Panc1 (cell line): ENCODE results near the gene CEMIP.

Experiments
- CTCF ChIP-seq: fragments of 450-650 bp; IDR thresholded peaks from 2 replicates; pipeline ENCODE4 v1.5.1; 2017; ENCODE audit warnings: mild to moderate bottlenecking
- POLR2AphosphoS5 ChIP-seq: IDR thresholded peaks from 2 replicates; pipeline ENCODE4 v1.6.1; 2012; ENCODE audit warnings: mild to moderate bottlenecking, low read depth, low read length, moderate library complexity
- SIN3A ChIP-seq: IDR thresholded peaks from 2 replicates; pipeline ENCODE4 v1.6.1; 2012; ENCODE audit warnings: low read depth, mild to moderate bottlenecking, low read length, moderate library complexity, borderline replicate concordance; ENCODE audit not compliant: insufficient read depth
- TF ChIP-seq, protein P1 (sequence below), 2 experiments: IDR thresholded peaks; 2 replicates each; pipeline ENCODE4 v1.6.1; 2011 to 2012; ENCODE audit warnings: low read depth in 2 of 2, control low read depth in 1 of 2, low read length in 1 of 2, mild to moderate bottlenecking in 1 of 2, moderate library complexity in 1 of 2; ENCODE audit not compliant: insufficient read depth in 1 of 2

- TF ChIP-seq CTCF (no peak), SIN3A (no peak), POLR2AphosphoS5 (no peak)
- TF ChIP-seq, protein P1, sequence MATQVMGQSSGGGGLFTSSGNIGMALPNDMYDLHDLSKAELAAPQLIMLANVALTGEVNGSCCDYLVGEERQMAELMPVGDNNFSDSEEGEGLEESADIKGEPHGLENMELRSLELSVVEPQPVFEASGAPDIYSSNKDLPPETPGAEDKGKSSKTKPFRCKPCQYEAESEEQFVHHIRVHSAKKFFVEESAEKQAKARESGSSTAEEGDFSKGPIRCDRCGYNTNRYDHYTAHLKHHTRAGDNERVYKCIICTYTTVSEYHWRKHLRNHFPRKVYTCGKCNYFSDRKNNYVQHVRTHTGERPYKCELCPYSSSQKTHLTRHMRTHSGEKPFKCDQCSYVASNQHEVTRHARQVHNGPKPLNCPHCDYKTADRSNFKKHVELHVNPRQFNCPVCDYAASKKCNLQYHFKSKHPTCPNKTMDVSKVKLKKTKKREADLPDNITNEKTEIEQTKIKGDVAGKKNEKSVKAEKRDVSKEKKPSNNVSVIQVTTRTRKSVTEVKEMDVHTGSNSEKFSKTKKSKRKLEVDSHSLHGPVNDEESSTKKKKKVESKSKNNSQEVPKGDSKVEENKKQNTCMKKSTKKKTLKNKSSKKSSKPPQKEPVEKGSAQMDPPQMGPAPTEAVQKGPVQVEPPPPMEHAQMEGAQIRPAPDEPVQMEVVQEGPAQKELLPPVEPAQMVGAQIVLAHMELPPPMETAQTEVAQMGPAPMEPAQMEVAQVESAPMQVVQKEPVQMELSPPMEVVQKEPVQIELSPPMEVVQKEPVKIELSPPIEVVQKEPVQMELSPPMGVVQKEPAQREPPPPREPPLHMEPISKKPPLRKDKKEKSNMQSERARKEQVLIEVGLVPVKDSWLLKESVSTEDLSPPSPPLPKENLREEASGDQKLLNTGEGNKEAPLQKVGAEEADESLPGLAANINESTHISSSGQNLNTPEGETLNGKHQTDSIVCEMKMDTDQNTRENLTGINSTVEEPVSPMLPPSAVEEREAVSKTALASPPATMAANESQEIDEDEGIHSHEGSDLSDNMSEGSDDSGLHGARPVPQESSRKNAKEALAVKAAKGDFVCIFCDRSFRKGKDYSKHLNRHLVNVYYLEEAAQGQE (IDR thresholded peaks at IDR 0.05; ENCODE audit: insufficient read depth in 1 of 2, low read depth in 2 of 2, low read length in 1 of 2), result no peak
These were observed 188.3 kb downstream of the CEMIP start for GRCh38 chr15:80967451-80967850.
